Activated CD8-positive, alpha-beta T cell treated with anti-CD3 and anti-CD28 coated beads for 36 hours (primary cell): Measurements from ENCODE around the gene RUVBL1. TPM values are rescaled to one million over a fixed set of nuclear protein-coding genes. Genes with fewer than 3 reads are reported as not detected.
A peak's percentile ranks its signal among the peaks of the same experiment; 100 is the strongest.

Experiments
- ATAC-seq: fragments of 200-7000 bp; cut with Tn5 transposase; one replicate; pipeline ENCODE4 v1.10.0; 2021; ENCODE audit warnings: mild to moderate bottlenecking, moderate library complexity
- CTCF ChIA-PET: fragments of 350-600 bp; sonication (Branson Sonifier 250); formaldehyde crosslinking; loops from one replicate; lab custom pipeline; 2021; ENCODE audit warnings: antibody characterized with exemption; lab: Charles Lee
- POLR2A ChIA-PET: fragments of 350-600 bp; sonication (Branson Sonifier 250); formaldehyde crosslinking; loops from one replicate; lab custom pipeline; 2021; ENCODE audit warnings: antibody characterized with exemption; lab: Charles Lee
- DNase-seq: peaks from one replicate; pipeline ENCODE4 v3.0.0-alpha.2; 2020
- H3K27ac Mint-ChIP-seq: one replicate; pipeline ENCODE4 v1.8.0; 2021; ENCODE audit warnings: mild to moderate bottlenecking, mixed read lengths
- H3K27me3 Mint-ChIP-seq: one replicate; pipeline ENCODE4 v1.8.0; 2021; ENCODE audit warnings: mixed read lengths
- H3K36me3 Mint-ChIP-seq: one replicate; pipeline ENCODE4 v1.8.0; 2021; ENCODE audit warnings: low read depth, mixed read lengths
- H3K4me1 Mint-ChIP-seq: one replicate; pipeline ENCODE4 v1.8.0; 2021; ENCODE audit warnings: low read depth, mixed read lengths
- H3K4me3 Mint-ChIP-seq: one replicate; pipeline ENCODE4 v1.8.0; 2021; ENCODE audit warnings: mild to moderate bottlenecking, moderate library complexity, mixed read lengths
- H3K9me3 Mint-ChIP-seq: one replicate; pipeline ENCODE4 v1.8.0; 2021; ENCODE audit warnings: mixed read lengths
- CTCF ChIP-seq: fragments of 200-600 bp; IDR thresholded peaks from one replicate; pipeline ENCODE4 v1.8.0; 2022; ENCODE audit warnings: antibody characterized with exemption, mild to moderate bottlenecking
- intact Hi-C: fragments of 100-400 bp; cut with micrococcal nuclease; formaldehyde crosslinking; loops from one replicate; pipeline ENCODE4 v1.10.0; 2022
- total RNA-seq, 2 experiments: library from RNA; stranded (reverse); gene quantifications; one replicate each; pipeline ENCODE4 v1.2.3, GENCODE V29; 2021

Gene RUVBL1
- total RNA-seq, 2 experiments from 2014 or later, result 99.0 to 99.5 TPM

GRCh38 chr3:128054367-128054766 lies 69.2 kb downstream of the RUVBL1 start:
- peaks cover 50% of the 10 kb centered on the region for H3K36me3 Mint-ChIP-seq
- no peak for DNase-seq
- TF ChIP-seq CTCF, result no peak
- H3K9me3 Mint-ChIP-seq, result no peaks in the 10 kb centered on the region
- H3K4me1 Mint-ChIP-seq, result peaks cover 39% of the 10 kb centered on the region
- H3K4me3 Mint-ChIP-seq, result peak overlapping the region; percentile 100
- no peak for ATAC-seq
- no peaks in the 10 kb centered on the region for H3K27me3 Mint-ChIP-seq
- ChIA-PET POLR2A (interaction anchor here (1.6 to 6.2 kb wide), 3 partner anchors 8 to 17 kb away, joined by 7 to 37 read pairs (median 18); no protein-coding TSS in a partner anchor), CTCF (interaction anchor here (1.4 kb wide), 1 partner anchor 21 kb away, joined by 3 read pairs; no protein-coding TSS in a partner anchor)
- intact Hi-C loops, result no loop called here
- H3K27ac Mint-ChIP-seq, result peak overlapping the region; percentile 49

- Mint-ChIP-seq H3K9me3 (no peaks in the 10 kb centered on the region), H3K4me3 (peak overlapping the region; percentile 100), H3K36me3 (peaks cover 47% of the 10 kb centered on the region), H3K27me3 (no peaks in the 10 kb centered on the region), H3K27ac (peak overlapping the region; percentile 94), H3K4me1 (peaks cover 39% of the 10 kb centered on the region)
- TF ChIP-seq CTCF, result no peak
- intact Hi-C loops, result no loop called here
- DNase-seq, result no peak
- no peak for ATAC-seq
- CTCF ChIA-PET, result interaction anchor here (0.8 to 1.4 kb wide), 3 partner anchors 15 to 59 kb away, joined by 3 read pairs; no protein-coding TSS in a partner anchor
- POLR2A ChIA-PET, result interaction anchor here (0.9 to 6.2 kb wide), 5 partner anchors 8 to 99 kb away, joined by 3 to 37 read pairs (median 6); no protein-coding TSS in a partner anchor
Observed at GRCh38 chr3:128053614-128054013, 70.0 kb downstream of the RUVBL1 start.

- TF ChIP-seq CTCF, result no peak
- intact Hi-C loops, result no loop called here
- Mint-ChIP-seq H3K27me3 (no peaks in the 10 kb centered on the region), H3K4me1 (peaks cover 39% of the 10 kb centered on the region), H3K4me3 (peak overlapping the region; percentile 100), H3K9me3 (no peaks in the 10 kb centered on the region), H3K27ac (peak overlapping the region; percentile 94), H3K36me3 (peaks cover 45% of the 10 kb centered on the region)
- ChIA-PET POLR2A (interaction anchor here (0.7 to 6.2 kb wide), 7 partner anchors 9 to 71 kb away, joined by 3 to 37 read pairs (median 6); partner anchors contain the start of gene RUVBL1), CTCF (interaction anchor here (1.1 to 1.4 kb wide), 2 partner anchors 16 to 23 kb away, joined by 3 read pairs; no protein-coding TSS in a partner anchor)
- ATAC-seq (no peak), DNase-seq (no peak)
Observed at GRCh38 chr3:128052595-128053351, 70.8 kb downstream of the RUVBL1 start.

GRCh38 chr3:128051837-128052594 lies 71.6 kb downstream of the RUVBL1 start, which contains the start of gene SEC61A1:
TSS of gene SEC61A1 (plus strand) at chr3:128052437. CDS start at chr3:128052553, 116 bp downstream.
- Mint-ChIP-seq H3K27me3 (no peaks in the 10 kb centered on the region), H3K4me3 (peak within 1 kb of the TSS; percentile 100), H3K4me1 (peaks cover 39% of the 10 kb centered on the region), H3K27ac (peak within 1 kb of the TSS; percentile 94), H3K36me3 (peaks cover 40% of the 10 kb centered on the region), H3K9me3 (no peaks in the 10 kb centered on the region)
- ATAC-seq (peak; percentile 97), DNase-seq (peak; percentile 95)
- ChIA-PET CTCF (interaction anchor here (1.7 kb wide), 1 partner anchor 43 kb away, joined by 5 read pairs; no protein-coding TSS in a partner anchor), POLR2A (interaction anchor here (0.6 to 6.2 kb wide), 6 partner anchors 10 to 1578 kb away, joined by 3 to 37 read pairs (median 5); partner anchors contain the start of gene RUVBL1)
- intact Hi-C loops, result no loop called here
- no peak for TF ChIP-seq CTCF
